Measurements from ENCODE around the gene SLC39A7. TPM values are rescaled to one million over a fixed set of nuclear protein-coding genes. Genes with fewer than 3 reads are reported as not detected.

SLC39A7 gene
- total RNA-seq, 1 experiment from 2014 or later = 130 TPM

- Histone ChIP-seq H3K4me3 (replicated peaks in 1 of 2; ENCODE audit: low read depth in 1 of 2, low read length in 2 of 2) (no peak overlapping the region), H2AFZ (ENCODE audit: low read depth, low read length, poor library complexity, severe bottlenecking) (no peak overlapping the region), H3K4me2 (ENCODE audit: low read length) (no peak overlapping the region), H3K36me3 (ENCODE audit: control insufficient read depth in 1 of 2, insufficient read depth in 2 of 2, low read length in 2 of 2) (no peaks in the 10 kb centered on the region), H3K4me1 (ENCODE audit: control insufficient read depth in 1 of 2, insufficient read depth in 2 of 2, low read length in 2 of 2) (no peaks in the 10 kb centered on the region), H3K79me2 (ENCODE audit: insufficient read depth, low read length) (no peaks in the 10 kb centered on the region), H4K20me1 (ENCODE audit: insufficient read depth) (no peaks in the 10 kb centered on the region), H3K27ac (ENCODE audit: low read depth, low read length) (no peak overlapping the region), H3K9ac (ENCODE audit: low read length) (no peak overlapping the region), H3K27me3 (ENCODE audit: insufficient read depth, low read length) (no peaks in the 10 kb centered on the region), H3K9me3 (ENCODE audit: control insufficient read depth in 1 of 2, insufficient read depth in 1 of 2, low read depth in 1 of 2, low read length in 2 of 2) (no peaks in the 10 kb centered on the region), H3K9me2 (ENCODE audit: insufficient read depth) (no peaks in the 10 kb centered on the region)
- no peak for DNase-seq (ENCODE audit: low read depth, low spot score)
- TF ChIP-seq, protein P1, sequence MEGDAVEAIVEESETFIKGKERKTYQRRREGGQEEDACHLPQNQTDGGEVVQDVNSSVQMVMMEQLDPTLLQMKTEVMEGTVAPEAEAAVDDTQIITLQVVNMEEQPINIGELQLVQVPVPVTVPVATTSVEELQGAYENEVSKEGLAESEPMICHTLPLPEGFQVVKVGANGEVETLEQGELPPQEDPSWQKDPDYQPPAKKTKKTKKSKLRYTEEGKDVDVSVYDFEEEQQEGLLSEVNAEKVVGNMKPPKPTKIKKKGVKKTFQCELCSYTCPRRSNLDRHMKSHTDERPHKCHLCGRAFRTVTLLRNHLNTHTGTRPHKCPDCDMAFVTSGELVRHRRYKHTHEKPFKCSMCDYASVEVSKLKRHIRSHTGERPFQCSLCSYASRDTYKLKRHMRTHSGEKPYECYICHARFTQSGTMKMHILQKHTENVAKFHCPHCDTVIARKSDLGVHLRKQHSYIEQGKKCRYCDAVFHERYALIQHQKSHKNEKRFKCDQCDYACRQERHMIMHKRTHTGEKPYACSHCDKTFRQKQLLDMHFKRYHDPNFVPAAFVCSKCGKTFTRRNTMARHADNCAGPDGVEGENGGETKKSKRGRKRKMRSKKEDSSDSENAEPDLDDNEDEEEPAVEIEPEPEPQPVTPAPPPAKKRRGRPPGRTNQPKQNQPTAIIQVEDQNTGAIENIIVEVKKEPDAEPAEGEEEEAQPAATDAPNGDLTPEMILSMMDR (IDR thresholded peaks at IDR 0.05 in 2 of 3, conservative IDR thresholded peaks at IDR 0.05 in 1 of 3; ENCODE audit: borderline replicate concordance in 1 of 3, insufficient read depth in 1 of 3, low read depth in 2 of 3, low read length in 2 of 3) = no peak
- TF ChIP-seq SIN3A (IDR thresholded peaks at IDR 0.05; ENCODE audit: low read depth) = no peak
- no peak for TF ChIP-seq ZFX (IDR thresholded peaks at IDR 0.05)
- TF ChIP-seq, protein P2, sequence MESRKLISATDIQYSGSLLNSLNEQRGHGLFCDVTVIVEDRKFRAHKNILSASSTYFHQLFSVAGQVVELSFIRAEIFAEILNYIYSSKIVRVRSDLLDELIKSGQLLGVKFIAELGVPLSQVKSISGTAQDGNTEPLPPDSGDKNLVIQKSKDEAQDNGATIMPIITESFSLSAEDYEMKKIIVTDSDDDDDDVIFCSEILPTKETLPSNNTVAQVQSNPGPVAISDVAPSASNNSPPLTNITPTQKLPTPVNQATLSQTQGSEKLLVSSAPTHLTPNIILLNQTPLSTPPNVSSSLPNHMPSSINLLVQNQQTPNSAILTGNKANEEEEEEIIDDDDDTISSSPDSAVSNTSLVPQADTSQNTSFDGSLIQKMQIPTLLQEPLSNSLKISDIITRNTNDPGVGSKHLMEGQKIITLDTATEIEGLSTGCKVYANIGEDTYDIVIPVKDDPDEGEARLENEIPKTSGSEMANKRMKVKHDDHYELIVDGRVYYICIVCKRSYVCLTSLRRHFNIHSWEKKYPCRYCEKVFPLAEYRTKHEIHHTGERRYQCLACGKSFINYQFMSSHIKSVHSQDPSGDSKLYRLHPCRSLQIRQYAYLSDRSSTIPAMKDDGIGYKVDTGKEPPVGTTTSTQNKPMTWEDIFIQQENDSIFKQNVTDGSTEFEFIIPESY (IDR thresholded peaks at IDR 0.05; ENCODE audit: extremely low read depth, insufficient replicate concordance, low read length) = no peak
- TF ChIP-seq, protein P3, sequence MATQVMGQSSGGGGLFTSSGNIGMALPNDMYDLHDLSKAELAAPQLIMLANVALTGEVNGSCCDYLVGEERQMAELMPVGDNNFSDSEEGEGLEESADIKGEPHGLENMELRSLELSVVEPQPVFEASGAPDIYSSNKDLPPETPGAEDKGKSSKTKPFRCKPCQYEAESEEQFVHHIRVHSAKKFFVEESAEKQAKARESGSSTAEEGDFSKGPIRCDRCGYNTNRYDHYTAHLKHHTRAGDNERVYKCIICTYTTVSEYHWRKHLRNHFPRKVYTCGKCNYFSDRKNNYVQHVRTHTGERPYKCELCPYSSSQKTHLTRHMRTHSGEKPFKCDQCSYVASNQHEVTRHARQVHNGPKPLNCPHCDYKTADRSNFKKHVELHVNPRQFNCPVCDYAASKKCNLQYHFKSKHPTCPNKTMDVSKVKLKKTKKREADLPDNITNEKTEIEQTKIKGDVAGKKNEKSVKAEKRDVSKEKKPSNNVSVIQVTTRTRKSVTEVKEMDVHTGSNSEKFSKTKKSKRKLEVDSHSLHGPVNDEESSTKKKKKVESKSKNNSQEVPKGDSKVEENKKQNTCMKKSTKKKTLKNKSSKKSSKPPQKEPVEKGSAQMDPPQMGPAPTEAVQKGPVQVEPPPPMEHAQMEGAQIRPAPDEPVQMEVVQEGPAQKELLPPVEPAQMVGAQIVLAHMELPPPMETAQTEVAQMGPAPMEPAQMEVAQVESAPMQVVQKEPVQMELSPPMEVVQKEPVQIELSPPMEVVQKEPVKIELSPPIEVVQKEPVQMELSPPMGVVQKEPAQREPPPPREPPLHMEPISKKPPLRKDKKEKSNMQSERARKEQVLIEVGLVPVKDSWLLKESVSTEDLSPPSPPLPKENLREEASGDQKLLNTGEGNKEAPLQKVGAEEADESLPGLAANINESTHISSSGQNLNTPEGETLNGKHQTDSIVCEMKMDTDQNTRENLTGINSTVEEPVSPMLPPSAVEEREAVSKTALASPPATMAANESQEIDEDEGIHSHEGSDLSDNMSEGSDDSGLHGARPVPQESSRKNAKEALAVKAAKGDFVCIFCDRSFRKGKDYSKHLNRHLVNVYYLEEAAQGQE (IDR thresholded peaks at IDR 0.05; ENCODE audit: low read depth) = no peak
- no peak for TF ChIP-seq ZNF274 (IDR thresholded peaks at IDR 0.05; ENCODE audit: low read depth, low read length)
- TF ChIP-seq RAD21 (IDR thresholded peaks at IDR 0.05; ENCODE audit: low read depth) = no peak
- ChIA-PET RAD21 (ENCODE audit: low non-redundant PET in 1 of 2, low total read pairs in 2 of 2, uncharacterized antibody in 2 of 2, unreplicated experiment in 2 of 2) (no interaction called here), POLR2A (no interaction called here), CTCF (no interaction called here)
- BruUV-seq (replicated peaks) = no TSS peak
- intact Hi-C loops (cut with micrococcal nuclease) = no loop called here
- ATAC-seq = no peak
Measured at GRCh38 chr6:33168284-33168601, 32.4 kb upstream of the SLC39A7 start.
